ENCODE measurements around the gene PARD3. TPM values are rescaled to one million over a fixed set of nuclear protein-coding genes. Genes with fewer than 3 reads are reported as not detected.

The PARD3 gene
- polyA plus RNA-seq, 2 of the 4 experiments (the other 2 are of a cell fraction): 110 to 200 TPM

DNA sequence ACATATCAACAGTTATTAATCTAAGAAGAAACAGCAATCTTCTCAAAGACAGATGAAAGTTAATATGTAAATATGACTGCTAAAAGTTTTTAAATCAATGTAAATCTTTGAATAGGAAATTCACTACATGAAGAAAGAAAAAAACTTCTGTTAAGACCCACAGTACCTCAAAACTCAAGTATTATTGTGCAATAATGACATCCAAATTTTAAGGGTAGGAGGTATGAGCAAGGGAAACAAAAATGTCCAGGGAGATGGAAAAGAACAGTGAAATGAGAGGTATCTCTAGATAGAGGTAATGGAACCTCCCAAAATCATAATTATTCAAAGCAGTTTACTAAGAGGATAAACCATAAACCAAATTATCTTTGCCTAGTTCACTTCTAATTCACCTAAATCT is 436.8 kb downstream of the PARD3 start:
- Histone ChIP-seq H3K4me1 (peaks cover 22% of the 10 kb centered on the region), H3K4me3 (no peak overlapping the region), H3K9me3 (no peaks in the 10 kb centered on the region), H3K27ac (no peak overlapping the region), H3K4me2 (no peak overlapping the region)
- TF ChIP-seq CEBPB (IDR thresholded peaks at IDR 0.05): peak; percentile 25 to 36; a peak in 1 of 4 replicates
- TF ChIP-seq, protein P1, sequence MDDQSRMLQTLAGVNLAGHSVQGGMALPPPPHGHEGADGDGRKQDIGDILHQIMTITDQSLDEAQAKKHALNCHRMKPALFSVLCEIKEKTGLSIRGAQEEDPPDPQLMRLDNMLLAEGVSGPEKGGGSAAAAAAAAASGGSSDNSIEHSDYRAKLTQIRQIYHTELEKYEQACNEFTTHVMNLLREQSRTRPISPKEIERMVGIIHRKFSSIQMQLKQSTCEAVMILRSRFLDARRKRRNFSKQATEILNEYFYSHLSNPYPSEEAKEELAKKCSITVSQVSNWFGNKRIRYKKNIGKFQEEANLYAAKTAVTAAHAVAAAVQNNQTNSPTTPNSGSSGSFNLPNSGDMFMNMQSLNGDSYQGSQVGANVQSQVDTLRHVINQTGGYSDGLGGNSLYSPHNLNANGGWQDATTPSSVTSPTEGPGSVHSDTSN (IDR thresholded peaks at IDR 0.05): no peak
- DNase-seq (ENCODE audit: low read depth in 1 of 2, low spot score in 1 of 2) (no peak), ATAC-seq (no peak), FAIRE-seq (no peak)
- ChIA-PET POLR2A (no interaction called here), CTCF (interaction anchor here (1.4 kb wide), 1 partner anchor 260 kb away, joined by 3 read pairs; no protein-coding TSS in a partner anchor)

DNA sequence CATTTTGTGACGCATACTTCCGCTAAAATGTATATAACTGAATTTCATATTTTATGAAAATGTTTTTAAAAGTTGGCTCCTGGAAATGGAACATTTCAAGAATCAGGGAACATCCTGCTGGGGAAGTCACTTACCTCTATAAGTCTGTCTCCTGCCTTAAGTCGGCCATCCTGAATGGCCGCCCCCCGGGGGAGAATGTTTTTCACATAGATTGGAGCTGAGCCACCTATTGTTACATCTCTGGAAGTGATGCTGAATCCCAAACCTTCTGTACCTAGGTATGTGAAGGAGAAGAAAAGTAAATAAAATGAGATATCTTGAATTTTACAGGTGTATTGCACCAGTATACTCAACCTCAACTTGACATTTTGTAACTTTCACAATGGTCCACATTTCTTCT is 437.3 kb downstream of the PARD3 start:
- CTCF ChIA-PET: interaction anchor here (1.4 kb wide), 1 partner anchor 260 kb away, joined by 3 read pairs; no protein-coding TSS in a partner anchor
- ATAC-seq: no peak
- Histone ChIP-seq H3K27ac (no peak overlapping the region), H3K4me2 (no peak overlapping the region), H3K4me3 (no peak overlapping the region), H3K4me1 (peaks cover 21% of the 10 kb centered on the region), H3K9me3 (no peaks in the 10 kb centered on the region)
- 95% methylated on average over 5 of the region's 5 CpGs for WGBS (ENCODE audit: missing lambda C conversion rate)
- no peak for FAIRE-seq
- TF ChIP-seq ZNF302 (CRISPR knock-in tag; IDR thresholded peaks at IDR 0.05): no peak
- TF ChIP-seq RARB (CRISPR knock-in tag; IDR thresholded peaks at IDR 0.05): no peak
- no peak for TF ChIP-seq ZC3H11A (IDR thresholded peaks at IDR 0.05)
- TF ChIP-seq, protein P2, sequence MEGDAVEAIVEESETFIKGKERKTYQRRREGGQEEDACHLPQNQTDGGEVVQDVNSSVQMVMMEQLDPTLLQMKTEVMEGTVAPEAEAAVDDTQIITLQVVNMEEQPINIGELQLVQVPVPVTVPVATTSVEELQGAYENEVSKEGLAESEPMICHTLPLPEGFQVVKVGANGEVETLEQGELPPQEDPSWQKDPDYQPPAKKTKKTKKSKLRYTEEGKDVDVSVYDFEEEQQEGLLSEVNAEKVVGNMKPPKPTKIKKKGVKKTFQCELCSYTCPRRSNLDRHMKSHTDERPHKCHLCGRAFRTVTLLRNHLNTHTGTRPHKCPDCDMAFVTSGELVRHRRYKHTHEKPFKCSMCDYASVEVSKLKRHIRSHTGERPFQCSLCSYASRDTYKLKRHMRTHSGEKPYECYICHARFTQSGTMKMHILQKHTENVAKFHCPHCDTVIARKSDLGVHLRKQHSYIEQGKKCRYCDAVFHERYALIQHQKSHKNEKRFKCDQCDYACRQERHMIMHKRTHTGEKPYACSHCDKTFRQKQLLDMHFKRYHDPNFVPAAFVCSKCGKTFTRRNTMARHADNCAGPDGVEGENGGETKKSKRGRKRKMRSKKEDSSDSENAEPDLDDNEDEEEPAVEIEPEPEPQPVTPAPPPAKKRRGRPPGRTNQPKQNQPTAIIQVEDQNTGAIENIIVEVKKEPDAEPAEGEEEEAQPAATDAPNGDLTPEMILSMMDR (IDR thresholded peaks at IDR 0.05): no peak
- POLR2A ChIA-PET: no interaction called here
- DNase-seq (ENCODE audit: low read depth in 1 of 2, low spot score in 1 of 2): no peak

DNA sequence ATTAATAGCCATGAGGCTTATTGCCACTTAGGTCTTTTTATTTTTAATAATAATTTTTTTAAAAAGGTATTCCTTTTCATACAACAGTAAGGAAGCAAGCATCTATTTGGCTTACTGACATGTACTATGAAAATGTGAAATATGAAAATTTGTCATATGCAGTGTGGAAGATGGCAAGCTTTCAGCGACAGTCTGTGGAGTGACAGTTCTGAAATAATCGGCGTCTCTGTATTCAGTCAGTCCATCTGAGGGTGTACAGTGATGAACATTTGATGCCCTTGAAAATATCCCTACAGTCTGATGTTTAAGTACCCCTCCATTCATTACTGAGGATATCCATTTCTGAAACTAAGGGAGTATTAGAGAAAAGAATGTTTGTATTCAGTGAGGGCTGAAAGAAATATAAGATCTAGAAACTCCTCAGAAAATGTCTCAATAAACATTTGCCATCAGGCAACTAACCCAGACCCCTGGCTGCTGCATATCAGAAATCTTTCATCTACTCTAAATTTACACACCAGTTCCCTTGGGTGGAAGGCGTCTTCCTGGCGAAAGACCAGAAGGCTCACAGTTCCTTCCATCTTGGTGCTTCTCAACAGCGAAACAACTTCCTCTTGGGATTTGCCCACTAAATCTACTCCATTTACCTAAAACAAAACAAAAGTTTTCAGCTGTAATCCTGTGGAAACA is 440.6 kb downstream of the PARD3 start:
- no peak for DNase-seq (ENCODE audit: low read depth in 1 of 2, low spot score in 1 of 2)
- ChIA-PET POLR2A (no interaction called here), CTCF (interaction anchor here (0.6 kb wide), 1 partner anchor 11 kb away, joined by 3 read pairs; no protein-coding TSS in a partner anchor)
- no peak overlapping the region for H3K4me2 ChIP-seq
- 94% methylated on average over 6 of the region's 6 CpGs for WGBS (ENCODE audit: missing lambda C conversion rate)
- ATAC-seq: no peak
- H3K27ac ChIP-seq: peak overlapping the region in 1 of 2 experiments; percentile 57; a peak in 2 of 6 replicates
- no peak overlapping the region for H3K4me3 ChIP-seq
- peaks cover 15% of the 10 kb centered on the region for H3K4me1 ChIP-seq
- H3K9me3 ChIP-seq: peaks cover 15% of the 10 kb centered on the region; the same call in 1 of the 3 replicates
- FAIRE-seq: no peak
- TF ChIP-seq ESRRA (IDR thresholded peaks at IDR 0.05; ENCODE audit: borderline replicate concordance, low read length): no peak
- no peak for TF ChIP-seq KDM5A (IDR thresholded peaks at IDR 0.05)
- TF ChIP-seq, protein P3, sequence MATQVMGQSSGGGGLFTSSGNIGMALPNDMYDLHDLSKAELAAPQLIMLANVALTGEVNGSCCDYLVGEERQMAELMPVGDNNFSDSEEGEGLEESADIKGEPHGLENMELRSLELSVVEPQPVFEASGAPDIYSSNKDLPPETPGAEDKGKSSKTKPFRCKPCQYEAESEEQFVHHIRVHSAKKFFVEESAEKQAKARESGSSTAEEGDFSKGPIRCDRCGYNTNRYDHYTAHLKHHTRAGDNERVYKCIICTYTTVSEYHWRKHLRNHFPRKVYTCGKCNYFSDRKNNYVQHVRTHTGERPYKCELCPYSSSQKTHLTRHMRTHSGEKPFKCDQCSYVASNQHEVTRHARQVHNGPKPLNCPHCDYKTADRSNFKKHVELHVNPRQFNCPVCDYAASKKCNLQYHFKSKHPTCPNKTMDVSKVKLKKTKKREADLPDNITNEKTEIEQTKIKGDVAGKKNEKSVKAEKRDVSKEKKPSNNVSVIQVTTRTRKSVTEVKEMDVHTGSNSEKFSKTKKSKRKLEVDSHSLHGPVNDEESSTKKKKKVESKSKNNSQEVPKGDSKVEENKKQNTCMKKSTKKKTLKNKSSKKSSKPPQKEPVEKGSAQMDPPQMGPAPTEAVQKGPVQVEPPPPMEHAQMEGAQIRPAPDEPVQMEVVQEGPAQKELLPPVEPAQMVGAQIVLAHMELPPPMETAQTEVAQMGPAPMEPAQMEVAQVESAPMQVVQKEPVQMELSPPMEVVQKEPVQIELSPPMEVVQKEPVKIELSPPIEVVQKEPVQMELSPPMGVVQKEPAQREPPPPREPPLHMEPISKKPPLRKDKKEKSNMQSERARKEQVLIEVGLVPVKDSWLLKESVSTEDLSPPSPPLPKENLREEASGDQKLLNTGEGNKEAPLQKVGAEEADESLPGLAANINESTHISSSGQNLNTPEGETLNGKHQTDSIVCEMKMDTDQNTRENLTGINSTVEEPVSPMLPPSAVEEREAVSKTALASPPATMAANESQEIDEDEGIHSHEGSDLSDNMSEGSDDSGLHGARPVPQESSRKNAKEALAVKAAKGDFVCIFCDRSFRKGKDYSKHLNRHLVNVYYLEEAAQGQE (IDR thresholded peaks at IDR 0.05): no peak
- TF ChIP-seq FOXS1 (CRISPR knock-in tag; IDR thresholded peaks at IDR 0.05): no peak
- no peak for TF ChIP-seq ZSCAN20 (CRISPR knock-in tag; IDR thresholded peaks at IDR 0.05)
- TF ChIP-seq NFE2L2 (conservative IDR thresholded peaks at IDR 0.05; ENCODE audit: low read length): no peak
- TF ChIP-seq POLR2AphosphoS2 (conservative IDR thresholded peaks at IDR 0.05; ENCODE audit: low read length): no peak
- no peak for TF ChIP-seq NR3C1 (IDR thresholded peaks at IDR 0.05)
- TF ChIP-seq, protein P4, sequence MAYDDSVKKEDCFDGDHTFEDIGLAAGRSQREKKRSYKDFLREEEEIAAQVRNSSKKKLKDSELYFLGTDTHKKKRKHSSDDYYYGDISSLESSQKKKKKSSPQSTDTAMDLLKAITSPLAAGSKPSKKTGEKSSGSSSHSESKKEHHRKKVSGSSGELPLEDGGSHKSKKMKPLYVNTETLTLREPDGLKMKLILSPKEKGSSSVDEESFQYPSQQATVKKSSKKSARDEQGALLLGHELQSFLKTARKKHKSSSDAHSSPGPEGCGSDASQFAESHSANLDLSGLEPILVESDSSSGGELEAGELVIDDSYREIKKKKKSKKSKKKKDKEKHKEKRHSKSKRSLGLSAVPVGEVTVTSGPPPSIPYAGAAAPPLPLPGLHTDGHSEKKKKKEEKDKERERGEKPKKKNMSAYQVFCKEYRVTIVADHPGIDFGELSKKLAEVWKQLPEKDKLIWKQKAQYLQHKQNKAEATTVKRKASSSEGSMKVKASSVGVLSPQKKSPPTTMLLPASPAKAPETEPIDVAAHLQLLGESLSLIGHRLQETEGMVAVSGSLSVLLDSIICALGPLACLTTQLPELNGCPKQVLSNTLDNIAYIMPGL (CRISPR knock-in tag; IDR thresholded peaks at IDR 0.05; ENCODE audit: borderline replicate concordance): no peak
- TF ChIP-seq, protein P1 (IDR thresholded peaks at IDR 0.05): no peak

Measured in A549 (cell line).